SU-DHL-6 (cell line): ENCODE data around the gene GPR55.

Experiments used
- H2AFZ ChIP-seq: fragments of 200-600 bp; sonication (generic); 2 replicates; pipeline ENCODE4 v1.6.1; 2014; ENCODE audit warnings: low read depth, mild to moderate bottlenecking, moderate library complexity, mixed read lengths, antibody characterized with exemption, low read length; ENCODE audit not compliant: severe bottlenecking
- H3F3A ChIP-seq: fragments of 200-600 bp; shearing (Covaris generic); 2 replicates; pipeline ENCODE4 v1.6.0; 2016; ENCODE audit warnings: antibody characterized with exemption, mild to moderate bottlenecking; ENCODE audit not compliant: insufficient read depth
- H3K27ac ChIP-seq: fragments of 200-600 bp; sonication (generic); 2 replicates; pipeline ENCODE4 v1.5.1; 2016; ENCODE audit warnings: low read depth, mild to moderate bottlenecking, low read length, moderate library complexity, mixed read lengths
- H3K27me3 ChIP-seq: fragments of 200-600 bp; sonication (generic), shearing (Covaris generic); 2 replicates; pipeline ENCODE4 v1.6.0; 2014; ENCODE audit warnings: mild to moderate bottlenecking, low read length
- H3K36me3 ChIP-seq: fragments of 200-600 bp; sonication (generic); 2 replicates; pipeline ENCODE4 v1.6.1; 2014; ENCODE audit warnings: mild to moderate bottlenecking, low read length, mixed read lengths
- H3K4me2 ChIP-seq: fragments of 300-600, 200-600 bp; shearing (Covaris generic), sonication (generic); 2 replicates; pipeline ENCODE4 v1.6.0; 2014; ENCODE audit warnings: low read length, low read depth, mild to moderate bottlenecking; ENCODE audit not compliant: poor library complexity, severe bottlenecking
- H3K4me3 ChIP-seq: fragments of 200-600 bp; sonication (generic); 2 replicates; pipeline ENCODE4 v1.5.1; 2014; ENCODE audit warnings: antibody characterized with exemption, low read length, mild to moderate bottlenecking, mixed read lengths; ENCODE audit not compliant: insufficient read depth, poor library complexity, severe bottlenecking
- H3K79me2 ChIP-seq: fragments of 200-600 bp; sonication (generic); 2 replicates; pipeline ENCODE4 v1.6.1; 2014; ENCODE audit warnings: mild to moderate bottlenecking, low read length, moderate library complexity; ENCODE audit not compliant: insufficient read depth
- H3K9ac ChIP-seq: fragments of 200-600 bp; sonication (generic); 2 replicates; pipeline ENCODE4 v1.7.0; 2014; ENCODE audit warnings: mild to moderate bottlenecking, low read length
- H3K9me2 ChIP-seq: fragments of 200-600 bp; sonication (generic); replicated peaks from 2 replicates; pipeline ENCODE4 v1.6.1; 2014; ENCODE audit warnings: low read length; ENCODE audit not compliant: insufficient read depth
- H3K9me3 ChIP-seq: fragments of 200-600 bp; sonication (generic); 2 replicates; pipeline ENCODE4 v1.6.1; 2014; ENCODE audit warnings: low read length, mixed read lengths; ENCODE audit not compliant: insufficient read depth
- H4K20me1 ChIP-seq: fragments of 200-600 bp; sonication (generic); 2 replicates; pipeline ENCODE4 v1.6.1; 2014; ENCODE audit warnings: low read depth, mild to moderate bottlenecking, antibody characterized with exemption, low read length, moderate library complexity, mixed read lengths
- CTCF ChIP-seq: fragments of 200-600 bp; sonication (generic); IDR thresholded peaks from one replicate; pipeline ENCODE4 v1.5.1; 2017; ENCODE audit warnings: antibody characterized with exemption, mild to moderate bottlenecking, low read length, moderate library complexity; ENCODE audit not compliant: insufficient read depth, poor library complexity, severe bottlenecking
- EZH2phosphoT487 ChIP-seq: fragments of 200-600 bp; sonication (generic), shearing (Covaris generic); conservative IDR thresholded peaks from 2 replicates; pipeline ENCODE4 v1.6.1; 2018; ENCODE audit warnings: mild to moderate bottlenecking, antibody characterized with exemption, low read length, moderate library complexity, mixed read lengths

Gene GPR55

GRCh38 chr2:230932556-230933511, 7.8 kb upstream of the GPR55 start:
- Histone ChIP-seq H3K4me3 (no peak overlapping the region), H3F3A (no peaks in the 10 kb centered on the region), H4K20me1 (no peaks in the 10 kb centered on the region), H3K9ac (no peak overlapping the region), H3K27ac (no peak overlapping the region), H3K9me2 (no peaks in the 10 kb centered on the region), H3K4me2 (no peak overlapping the region), H3K36me3 (no peaks in the 10 kb centered on the region), H3K79me2 (no peaks in the 10 kb centered on the region), H3K27me3 (no peaks in the 10 kb centered on the region), H2AFZ (no peak overlapping the region), H3K9me3 (no peaks in the 10 kb centered on the region)
- no peak for TF ChIP-seq CTCF
- TF ChIP-seq EZH2phosphoT487: no peak

GRCh38 chr2:230931556-230932231, 6.7 kb upstream of the GPR55 start:
- H4K20me1 ChIP-seq: no peaks in the 10 kb centered on the region
- H3K4me3 ChIP-seq: no peak overlapping the region
- no peaks in the 10 kb centered on the region for H3K79me2 ChIP-seq
- no peak for TF ChIP-seq EZH2phosphoT487
- no peak for TF ChIP-seq CTCF
- no peak overlapping the region for H3K27ac ChIP-seq
- H3F3A ChIP-seq: no peaks in the 10 kb centered on the region
- H3K36me3 ChIP-seq: no peaks in the 10 kb centered on the region
- H3K4me2 ChIP-seq: no peak overlapping the region
- no peaks in the 10 kb centered on the region for H3K27me3 ChIP-seq
- H3K9me3 ChIP-seq: no peaks in the 10 kb centered on the region
- no peak overlapping the region for H3K9ac ChIP-seq
- no peak overlapping the region for H2AFZ ChIP-seq
- no peaks in the 10 kb centered on the region for H3K9me2 ChIP-seq

DNA sequence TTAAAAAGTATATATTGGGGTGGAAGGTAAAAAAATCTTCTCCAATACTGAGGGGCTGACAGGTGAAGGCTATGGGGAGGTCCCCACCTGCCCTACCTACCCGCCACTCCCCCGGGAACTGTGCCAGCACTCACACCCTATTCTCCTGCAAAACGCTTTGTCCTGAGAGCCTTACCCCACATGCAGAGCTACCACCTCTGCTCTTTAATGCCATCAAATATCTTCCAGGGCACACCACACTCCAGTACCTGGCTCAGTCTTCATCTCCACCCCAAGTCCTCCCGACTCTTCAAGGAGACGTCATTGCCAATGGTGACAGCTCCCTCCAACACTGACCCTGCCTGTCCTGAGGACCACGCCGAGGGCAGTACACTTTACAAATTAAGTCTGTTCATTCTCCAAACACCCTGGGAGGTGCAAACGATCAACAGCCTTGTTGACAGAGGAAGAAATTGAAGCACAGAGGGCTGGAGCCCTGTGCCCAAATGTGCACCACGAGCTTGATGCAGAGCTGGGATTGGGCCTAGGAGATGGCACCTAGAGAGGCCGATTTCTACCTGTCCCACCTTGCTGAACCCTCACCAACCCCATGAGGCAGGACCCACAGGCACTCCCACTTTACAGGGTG, 6.0 kb upstream of the GPR55 start:
- Histone ChIP-seq H3K27ac (no peak overlapping the region), H3K4me2 (no peak overlapping the region), H2AFZ (no peak overlapping the region), H3K79me2 (no peaks in the 10 kb centered on the region), H3K27me3 (no peaks in the 10 kb centered on the region), H4K20me1 (no peaks in the 10 kb centered on the region), H3F3A (no peaks in the 10 kb centered on the region), H3K4me3 (no peak overlapping the region), H3K9me2 (no peaks in the 10 kb centered on the region), H3K9me3 (no peaks in the 10 kb centered on the region), H3K9ac (no peak overlapping the region), H3K36me3 (no peaks in the 10 kb centered on the region)
- no peak for TF ChIP-seq CTCF
- TF ChIP-seq EZH2phosphoT487: no peak
